B cell (primary cell): Measurements from ENCODE around the gene SFXN5. TPM values are rescaled to one million over a fixed set of nuclear protein-coding genes. Genes with fewer than 3 reads are reported as not detected.

ENCODE experiments used
- ATAC-seq: fragments of 200-7000 bp; cut with Tn5 transposase; one replicate; pipeline ENCODE4 v1.10.0; 2021; ENCODE audit warnings: low read depth, mild to moderate bottlenecking, moderate number of reproducible peaks, moderate library complexity
- CTCF ChIA-PET: fragments of 350-600 bp; sonication (Branson Sonifier 250); formaldehyde crosslinking; loops from one replicate; lab custom pipeline; 2021; ENCODE audit warnings: antibody characterized with exemption, inconsistent platforms; lab: Charles Lee
- POLR2A ChIA-PET: fragments of 350-600 bp; sonication (Branson Sonifier 250); formaldehyde crosslinking; loops from one replicate; lab custom pipeline; 2021; ENCODE audit warnings: antibody characterized with exemption; lab: Charles Lee
- DNase-seq: peaks from one replicate; pipeline ENCODE4 v3.0.0; 2013
- H2AFZ ChIP-seq: 2 replicates; pipeline ENCODE4 v1.6.1; 2012; ENCODE audit warnings: mild to moderate bottlenecking, low read depth, low read length; ENCODE audit not compliant: insufficient read depth, poor library complexity, severe bottlenecking
- H3K27ac ChIP-seq, 2 donors: 1 replicate in 1 of 2; 2 replicates in 1 of 2; pipeline ENCODE4 v1.5.1; 2012 to 2013; ENCODE audit warnings: low read length in 2 of 2, mild to moderate bottlenecking in 2 of 2, moderate library complexity in 1 of 2
- H3K27me3 ChIP-seq, 4 experiments: fragments of 200-600 bp in 1 of 4; sonication (generic) in 1 of 4; replicated peaks in 1 of 4; 1 replicate in 2 of 4; 2 replicates in 2 of 4; pipeline versions ENCODE4 v1.6.1 to v1.7.0; 2013 to 2016; ENCODE audit warnings: low read length in 3 of 4, mild to moderate bottlenecking in 2 of 4, mixed read lengths in 1 of 4, moderate library complexity in 1 of 4; ENCODE audit not compliant: insufficient read depth in 4 of 4, control insufficient read depth in 3 of 4; ENCODE audit errors: control extremely low read depth in 1 of 4
- H3K36me3 ChIP-seq, 2 experiments: replicated peaks in 1 of 2; 1 replicate in 1 of 2; 2 replicates in 1 of 2; pipeline versions ENCODE4 v1.6.1 to v1.7.1; 2013; ENCODE audit warnings: low read length in 1 of 2; ENCODE audit not compliant: insufficient read depth in 2 of 2, control insufficient read depth in 1 of 2; ENCODE audit errors: control extremely low read depth in 1 of 2, extremely low read depth in 1 of 2
- H3K4me1 ChIP-seq, 2 donors: fragments of 200-600 bp in 1 of 2; sonication (generic) in 1 of 2; 1 replicate in 1 of 2; 2 replicates in 1 of 2; pipeline versions ENCODE4 v1.5.1 to v1.6.1; 2013 to 2017; ENCODE audit warnings: low read length in 2 of 2; ENCODE audit not compliant: control insufficient read depth in 2 of 2, insufficient read depth in 2 of 2
- H3K4me2 ChIP-seq: replicated peaks from 2 replicates; pipeline ENCODE3; 2012; ENCODE audit warnings: mild to moderate bottlenecking, low read depth, low read length; ENCODE audit not compliant: poor library complexity, severe bottlenecking
- H3K4me3 ChIP-seq, 5 experiments: fragments of 200-600 bp in 1 of 5; sonication (generic) in 1 of 5; 1 replicate in 3 of 5; 2 replicates in 2 of 5; pipeline versions ENCODE4 v1.5.1 to v1.7.0; 2011 to 2016; ENCODE audit warnings: low read length in 4 of 5, mild to moderate bottlenecking in 4 of 5, low read depth in 2 of 5, control low read depth in 1 of 5, moderate library complexity in 1 of 5; ENCODE audit not compliant: insufficient read depth in 1 of 5; ENCODE audit errors: control extremely low read depth in 1 of 5, extremely low read depth in 1 of 5
- H3K79me2 ChIP-seq: fragments of 200-600 bp; sonication (generic); one replicate; pipeline ENCODE4 v1.6.0; 2016; ENCODE audit warnings: low read length; ENCODE audit not compliant: control insufficient read depth, insufficient read depth
- H3K9ac ChIP-seq: fragments of 200-600 bp; sonication (generic); 2 replicates; pipeline ENCODE4 v1.6.1; 2017; ENCODE audit warnings: mild to moderate bottlenecking, low read length, moderate library complexity
- H3K9me3 ChIP-seq, 3 donors: one replicate each; pipeline versions ENCODE4 v1.6.1 to v1.7.1; 2013; ENCODE audit warnings: low read length in 2 of 3; ENCODE audit not compliant: control insufficient read depth in 2 of 3, insufficient read depth in 1 of 3; ENCODE audit errors: control extremely low read depth in 1 of 3
- H4K20me1 ChIP-seq: 2 replicates; pipeline ENCODE4 v1.6.0; 2012; ENCODE audit warnings: mild to moderate bottlenecking, low read length; ENCODE audit not compliant: insufficient read depth, control insufficient read depth, poor library complexity, severe bottlenecking
- H3K27ac Mint-ChIP-seq: one replicate; pipeline ENCODE4 v1.8.0; 2021; ENCODE audit warnings: mixed read lengths
- H3K27me3 Mint-ChIP-seq: one replicate; pipeline ENCODE4 v1.8.0; 2021; ENCODE audit warnings: mixed read lengths
- H3K4me1 Mint-ChIP-seq: one replicate; pipeline ENCODE4 v1.8.0; 2021; ENCODE audit warnings: mixed read lengths
- H3K4me3 Mint-ChIP-seq: one replicate; pipeline ENCODE4 v1.8.0; 2021; ENCODE audit warnings: mixed read lengths
- H3K9me3 Mint-ChIP-seq: one replicate; pipeline ENCODE4 v1.8.0; 2022; ENCODE audit warnings: mixed read lengths; ENCODE audit not compliant: insufficient read depth
- CTCF ChIP-seq: fragments of 200-600 bp; IDR thresholded peaks from one replicate; pipeline ENCODE4 v1.8.0; 2022; ENCODE audit warnings: antibody characterized with exemption, mild to moderate bottlenecking
- EZH2 ChIP-seq: IDR thresholded peaks from 2 replicates; pipeline ENCODE4 v1.6.1; 2012; ENCODE audit warnings: borderline replicate concordance, low read depth, mild to moderate bottlenecking, moderate library complexity, low read length; ENCODE audit not compliant: insufficient read depth, poor library complexity, severe bottlenecking
- WGBS: methylation state at CpG from one replicate; pipeline ENCODE4 v1.1.5; 2013; ENCODE audit warnings: missing lambda C conversion rate; ENCODE audit not compliant: insufficient coverage; 5-methylcytosine and 5-hydroxymethylcytosine counted together
- intact Hi-C: fragments of 100-400 bp; cut with micrococcal nuclease; formaldehyde crosslinking; loops from one replicate; pipeline ENCODE4 v1.10.0; 2022
- polyA plus RNA-seq: library from polyadenylated mRNA; depleted of rRNA; stranded (reverse); fragments of >200 nt; gene quantifications from 2 replicates; pipeline ENCODE4 v1.2.3, GENCODE V29; 2012
- total RNA-seq, 2 donors: library from RNA; stranded (reverse); fragments of 120-200 nt in 1 of 2; gene quantifications; 1 replicate in 1 of 2; 2 replicates in 1 of 2; pipeline versions ENCODE4 v1.2.3 to v1.2.4, GENCODE V29; 2013 to 2022

SFXN5 gene
- total and polyA plus RNA-seq, 2 donors (not counting 1 experiment from before 2014, with no cell fraction given), result 8.0 to 16.9 TPM

- Mint-ChIP-seq H3K4me3 (no peak overlapping the region), H3K9me3 (no peaks in the 10 kb centered on the region), H3K27ac (no peak overlapping the region), H3K27me3 (no peaks in the 10 kb centered on the region), H3K4me1 (peaks cover 12% of the 10 kb centered on the region)
- peaks cover 9% of the 10 kb centered on the region in 2 donors for H3K4me1 ChIP-seq
- DNase-seq (no peak), ATAC-seq (no peak)
- WGBS, result no CpG with 5 or more reads among the region's 5 CpGs
- ChIA-PET CTCF (interaction anchor here (2.5 kb wide), 1 partner anchor 10 kb away, joined by 9 read pairs; no protein-coding TSS in a partner anchor), POLR2A (no interaction called here)
- H3K27me3 ChIP-seq, result no peaks in the 10 kb centered on the region
- H4K20me1 ChIP-seq, result no peaks in the 10 kb centered on the region
- no peak overlapping the region for H3K4me3 ChIP-seq
- H3K9me3 ChIP-seq, result no peaks in the 10 kb centered on the region
- H3K9ac ChIP-seq, result no peak overlapping the region
- no peak overlapping the region for H3K27ac ChIP-seq
- intact Hi-C loops, result no loop called here
- no peak overlapping the region for H3K4me2 ChIP-seq
- H2AFZ ChIP-seq, result no peak overlapping the region
- TF ChIP-seq EZH2 (no peak), CTCF (no peak)
- no peaks in the 10 kb centered on the region for H3K79me2 ChIP-seq
- no peaks in the 10 kb centered on the region for H3K36me3 ChIP-seq
Measured at GRCh38 chr2:72981536-72981935, 90.0 kb downstream of the SFXN5 start.

GRCh38 chr2:72980535-72981217, 90.8 kb downstream of the SFXN5 start:
- peaks cover 9% of the 10 kb centered on the region in 2 donors for H3K4me1 ChIP-seq

More at GRCh38 chr2:72980535-72981217, 90.8 kb downstream of the SFXN5 start:
- no peak overlapping the region for H2AFZ ChIP-seq
- ChIA-PET CTCF (interaction anchor here (0.8 to 2.5 kb wide), 5 partner anchors 10 to 183 kb away, joined by 3 to 9 read pairs (median 3); no protein-coding TSS in a partner anchor), POLR2A (no interaction called here)
- ATAC-seq (no peak), DNase-seq (no peak)
- H3K4me2 ChIP-seq, result peak overlapping the region; percentile 41
- Mint-ChIP-seq H3K9me3 (no peaks in the 10 kb centered on the region), H3K27me3 (no peaks in the 10 kb centered on the region), H3K4me3 (no peak overlapping the region), H3K4me1 (peaks cover 12% of the 10 kb centered on the region), H3K27ac (no peak overlapping the region)
- H3K9ac ChIP-seq, result no peak overlapping the region
- TF ChIP-seq EZH2 (no peak), CTCF (no peak)
- H3K9me3 ChIP-seq, result no peaks in the 10 kb centered on the region
- no peaks in the 10 kb centered on the region for H3K36me3 ChIP-seq
- intact Hi-C loops, result no loop called here
- H3K27me3 ChIP-seq, result no peaks in the 10 kb centered on the region
- H4K20me1 ChIP-seq, result no peaks in the 10 kb centered on the region
- H3K27ac ChIP-seq, result no peak overlapping the region
- over 99% methylated on average over 8 of the region's 11 CpGs for WGBS
- no peak overlapping the region for H3K4me3 ChIP-seq
- H3K79me2 ChIP-seq, result no peaks in the 10 kb centered on the region
